ENCODE measurements around the gene ZMIZ2.

Gene ZMIZ2

GRCh38 chr7:44757739-44758138 is 9.1 kb downstream of the ZMIZ2 start:
- TF ChIP-seq, protein P1, sequence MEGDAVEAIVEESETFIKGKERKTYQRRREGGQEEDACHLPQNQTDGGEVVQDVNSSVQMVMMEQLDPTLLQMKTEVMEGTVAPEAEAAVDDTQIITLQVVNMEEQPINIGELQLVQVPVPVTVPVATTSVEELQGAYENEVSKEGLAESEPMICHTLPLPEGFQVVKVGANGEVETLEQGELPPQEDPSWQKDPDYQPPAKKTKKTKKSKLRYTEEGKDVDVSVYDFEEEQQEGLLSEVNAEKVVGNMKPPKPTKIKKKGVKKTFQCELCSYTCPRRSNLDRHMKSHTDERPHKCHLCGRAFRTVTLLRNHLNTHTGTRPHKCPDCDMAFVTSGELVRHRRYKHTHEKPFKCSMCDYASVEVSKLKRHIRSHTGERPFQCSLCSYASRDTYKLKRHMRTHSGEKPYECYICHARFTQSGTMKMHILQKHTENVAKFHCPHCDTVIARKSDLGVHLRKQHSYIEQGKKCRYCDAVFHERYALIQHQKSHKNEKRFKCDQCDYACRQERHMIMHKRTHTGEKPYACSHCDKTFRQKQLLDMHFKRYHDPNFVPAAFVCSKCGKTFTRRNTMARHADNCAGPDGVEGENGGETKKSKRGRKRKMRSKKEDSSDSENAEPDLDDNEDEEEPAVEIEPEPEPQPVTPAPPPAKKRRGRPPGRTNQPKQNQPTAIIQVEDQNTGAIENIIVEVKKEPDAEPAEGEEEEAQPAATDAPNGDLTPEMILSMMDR (IDR thresholded peaks at IDR 0.05; ENCODE audit: insufficient read depth, low read depth, low read length, missing control alignments) = no peak
- no peak overlapping the region for H3K4me3 ChIP-seq (ENCODE audit: low read depth, low read length)
- DNase-seq (ENCODE audit: low read depth) = no peak

DNA sequence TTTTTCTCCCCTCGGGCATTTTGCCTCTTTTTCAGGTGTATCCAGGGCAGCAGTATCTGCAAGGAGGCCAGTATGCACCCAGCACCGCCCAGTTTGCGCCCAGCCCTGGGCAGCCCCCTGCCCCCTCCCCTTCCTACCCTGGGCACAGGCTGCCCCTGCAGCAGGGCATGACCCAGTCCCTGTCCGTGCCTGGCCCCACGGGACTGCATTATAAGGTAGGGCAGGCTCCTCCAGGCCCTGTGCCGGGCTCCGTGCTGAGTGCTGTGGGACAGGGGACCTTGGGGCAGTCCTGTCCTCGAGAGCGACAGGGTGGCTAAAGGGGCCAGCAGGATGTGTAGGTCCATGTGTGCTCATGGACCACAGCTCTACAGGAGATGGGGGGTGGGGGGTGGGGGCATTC is 10.6 kb downstream of the ZMIZ2 start:
- no peak overlapping the region for H3K4me3 ChIP-seq (ENCODE audit: low read depth, low read length)
- no peak for DNase-seq (ENCODE audit: low read depth)
- TF ChIP-seq, protein P1 (IDR thresholded peaks at IDR 0.05; ENCODE audit: insufficient read depth, low read depth, low read length, missing control alignments) = no peak

DNA sequence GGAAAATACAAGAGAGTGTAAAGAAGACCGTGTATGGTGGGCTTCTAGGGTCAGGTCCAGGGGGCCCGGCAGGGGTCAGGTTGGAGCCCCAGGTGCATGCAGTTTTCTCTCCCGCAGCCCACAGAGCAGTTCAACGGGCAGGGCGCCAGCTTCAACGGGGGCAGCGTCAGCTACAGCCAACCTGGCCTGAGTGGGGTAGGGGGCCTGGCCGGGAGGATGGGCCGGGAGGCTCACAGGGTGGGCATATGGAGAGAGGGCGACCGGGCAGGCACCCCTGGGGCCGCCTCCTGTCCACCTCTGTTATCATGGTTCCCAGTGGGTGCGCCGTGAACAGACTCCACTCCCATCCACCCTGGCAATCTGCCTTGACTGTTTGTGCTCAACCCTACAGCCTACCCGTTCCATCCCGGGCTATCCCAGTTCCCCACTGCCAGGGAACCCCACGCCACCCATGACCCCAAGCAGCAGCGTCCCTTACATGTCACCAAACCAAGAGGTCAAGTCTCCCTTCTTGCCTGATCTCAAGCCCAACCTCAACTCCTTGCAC is 11.5 kb downstream of the ZMIZ2 start:
- TF ChIP-seq, protein P1 (IDR thresholded peaks at IDR 0.05; ENCODE audit: insufficient read depth, low read depth, low read length, missing control alignments) = no peak
- no peak overlapping the region for H3K4me3 ChIP-seq (ENCODE audit: low read depth, low read length)
- DNase-seq (ENCODE audit: low read depth) = no peak

DNA sequence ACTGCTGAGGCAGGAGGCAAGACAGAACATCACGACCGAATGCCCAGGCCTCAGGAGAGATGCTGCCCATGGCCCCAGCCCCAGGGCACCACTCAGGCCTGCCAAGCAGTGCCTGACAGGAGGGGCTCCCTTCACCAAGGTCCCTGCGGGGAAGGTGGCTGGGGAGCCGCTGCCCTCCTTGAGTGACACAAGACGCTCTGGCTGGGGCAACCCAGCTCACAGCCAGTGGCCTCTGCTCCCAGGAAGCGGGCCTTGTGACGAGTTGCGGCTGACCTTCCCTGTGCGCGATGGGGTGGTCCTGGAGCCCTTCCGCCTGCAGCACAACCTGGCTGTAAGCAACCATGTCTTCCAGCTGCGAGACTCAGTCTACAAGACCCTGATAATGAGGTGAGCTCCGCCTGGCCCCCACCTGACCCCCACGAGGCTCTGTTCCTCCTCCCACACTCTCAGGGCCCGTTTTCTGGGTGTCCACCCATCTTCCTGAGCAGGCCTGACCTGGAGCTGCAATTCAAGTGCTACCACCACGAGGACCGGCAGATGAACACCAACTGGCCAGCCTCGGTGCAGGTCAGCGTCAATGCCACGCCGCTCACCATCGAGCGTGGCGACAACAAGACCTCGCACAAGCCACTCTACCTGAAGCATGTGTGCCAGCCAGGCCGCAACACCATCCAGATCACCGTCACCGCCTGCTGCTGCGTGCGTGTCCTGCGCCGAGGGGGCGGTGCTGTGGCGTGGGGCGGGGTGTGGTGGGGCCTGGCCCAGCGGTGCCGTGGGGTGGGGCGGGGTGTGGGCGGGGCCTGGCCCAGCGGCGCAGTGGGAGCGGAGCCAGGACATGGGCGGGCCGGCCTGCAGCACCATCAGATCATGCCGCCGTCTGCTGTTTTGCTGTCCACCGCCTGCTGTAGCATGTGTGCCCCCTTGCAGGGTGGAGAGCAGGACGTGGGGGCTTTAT is 12.8 kb downstream of the ZMIZ2 start:
- TF ChIP-seq, protein P1 (IDR thresholded peaks at IDR 0.05; ENCODE audit: insufficient read depth, low read depth, low read length, missing control alignments) = no peak
- H3K4me3 ChIP-seq (ENCODE audit: low read depth, low read length) = no peak overlapping the region
- no peak for DNase-seq (ENCODE audit: low read depth)

- no peak for DNase-seq (ENCODE audit: low read depth)
- no peak overlapping the region for H3K4me3 ChIP-seq (ENCODE audit: low read depth, low read length)
- TF ChIP-seq, protein P1 (IDR thresholded peaks at IDR 0.05; ENCODE audit: insufficient read depth, low read depth, low read length, missing control alignments) = no peak
Observed at GRCh38 chr7:44762300-44762699, 13.7 kb downstream of the ZMIZ2 start.

GRCh38 chr7:44762726-44763522 is 14.3 kb downstream of the ZMIZ2 start:
- DNase-seq (ENCODE audit: low read depth) = no peak
- TF ChIP-seq, protein P1 (IDR thresholded peaks at IDR 0.05; ENCODE audit: insufficient read depth, low read depth, low read length, missing control alignments) = no peak
- H3K4me3 ChIP-seq (ENCODE audit: low read depth, low read length) = no peak overlapping the region
